ENCODE results near the gene DFFA. TPM values are rescaled to one million over a fixed set of nuclear protein-coding genes. Genes with fewer than 3 reads are reported as not detected.

Gene DFFA
- total and polyA plus RNA-seq, 9 of the 15 experiments (the other 6 are each of a cell fraction or from before 2014, with no cell fraction given) = 39.6 to 74.8 (median 59.2) TPM

DNA sequence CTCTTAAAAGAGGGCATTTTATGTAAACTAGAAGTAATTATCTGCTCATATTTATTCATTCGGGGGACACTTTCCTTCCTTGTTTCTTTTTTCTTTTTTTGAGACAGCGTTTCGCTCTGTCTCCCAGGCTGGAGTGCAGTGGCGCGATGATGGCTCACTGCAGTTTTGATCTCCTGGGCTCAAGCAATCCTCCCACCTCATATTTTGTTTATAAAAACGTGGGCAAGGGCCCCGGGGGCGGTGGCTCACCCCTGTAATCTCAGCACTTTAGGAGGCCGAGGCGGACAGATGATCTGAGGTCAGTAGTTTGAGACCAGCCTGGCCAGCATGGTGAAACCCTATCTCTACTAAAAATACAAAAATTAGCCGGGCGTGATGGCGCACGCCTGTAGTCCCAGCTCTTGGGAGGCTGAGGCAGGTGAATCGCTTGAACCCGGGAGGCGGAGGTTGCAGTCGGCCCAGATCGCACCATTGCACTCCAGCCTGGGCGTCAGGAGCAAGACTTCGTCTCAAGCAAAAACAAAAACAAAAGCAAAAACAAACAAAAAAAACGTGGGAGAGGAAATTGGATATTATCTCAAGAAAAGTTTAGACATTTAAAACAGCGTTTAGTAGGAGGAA lies 926 bp upstream of the DFFA start (continued):
- TF ChIP-seq, protein P1, sequence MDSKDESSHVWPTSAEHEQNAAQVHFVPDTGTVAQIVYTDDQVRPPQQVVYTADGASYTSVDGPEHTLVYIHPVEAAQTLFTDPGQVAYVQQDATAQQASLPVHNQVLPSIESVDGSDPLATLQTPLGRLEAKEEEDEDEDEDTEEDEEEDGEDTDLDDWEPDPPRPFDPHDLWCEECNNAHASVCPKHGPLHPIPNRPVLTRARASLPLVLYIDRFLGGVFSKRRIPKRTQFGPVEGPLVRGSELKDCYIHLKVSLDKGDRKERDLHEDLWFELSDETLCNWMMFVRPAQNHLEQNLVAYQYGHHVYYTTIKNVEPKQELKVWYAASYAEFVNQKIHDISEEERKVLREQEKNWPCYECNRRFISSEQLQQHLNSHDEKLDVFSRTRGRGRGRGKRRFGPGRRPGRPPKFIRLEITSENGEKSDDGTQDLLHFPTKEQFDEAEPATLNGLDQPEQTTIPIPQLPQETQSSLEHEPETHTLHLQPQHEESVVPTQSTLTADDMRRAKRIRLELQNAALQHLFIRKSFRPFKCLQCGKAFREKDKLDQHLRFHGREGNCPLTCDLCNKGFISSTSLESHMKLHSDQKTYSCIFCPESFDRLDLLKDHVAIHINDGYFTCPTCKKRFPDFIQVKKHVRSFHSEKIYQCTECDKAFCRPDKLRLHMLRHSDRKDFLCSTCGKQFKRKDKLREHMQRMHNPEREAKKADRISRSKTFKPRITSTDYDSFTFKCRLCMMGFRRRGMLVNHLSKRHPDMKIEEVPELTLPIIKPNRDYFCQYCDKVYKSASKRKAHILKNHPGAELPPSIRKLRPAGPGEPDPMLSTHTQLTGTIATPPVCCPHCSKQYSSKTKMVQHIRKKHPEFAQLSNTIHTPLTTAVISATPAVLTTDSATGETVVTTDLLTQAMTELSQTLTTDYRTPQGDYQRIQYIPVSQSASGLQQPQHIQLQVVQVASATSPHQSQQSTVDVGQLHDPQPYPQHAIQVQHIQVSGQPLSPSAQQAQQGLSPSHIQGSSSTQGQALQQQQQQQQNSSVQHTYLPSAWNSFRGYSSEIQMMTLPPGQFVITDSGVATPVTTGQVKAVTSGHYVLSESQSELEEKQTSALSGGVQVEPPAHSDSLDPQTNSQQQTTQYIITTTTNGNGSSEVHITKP (IDR thresholded peaks at IDR 0.05; ENCODE audit: partially characterized antibody) = peak; percentile 85
- TF ChIP-seq IFI16 (CRISPR knock-in tag; IDR thresholded peaks at IDR 0.05) (no peak), HOXB6 (CRISPR knock-in tag; IDR thresholded peaks at IDR 0.05; ENCODE audit: borderline replicate concordance) (no peak), CHD2 (IDR thresholded peaks at IDR 0.05; ENCODE audit: low read depth, low read length) (0 out of 2 replicates have a peak, but pooled peaks have one; percentile 31), MTA3 (IDR thresholded peaks at IDR 0.05; ENCODE audit: borderline replicate concordance) (no peak), RBM25 (IDR thresholded peaks at IDR 0.05; ENCODE audit: low read depth, low read length, severe bottlenecking) (no peak), HDAC1 (IDR thresholded peaks at IDR 0.05) (peak in 1 of 2 experiments; percentile 44; a peak in 1 of 4 replicates), JUNB (CRISPR knock-in tag; conservative IDR thresholded peaks at IDR 0.05) (no peak), PCBP1 (IDR thresholded peaks at IDR 0.05; ENCODE audit: low read depth, low read length, poor library complexity, severe bottlenecking) (no peak), JUND (IDR thresholded peaks at IDR 0.05; ENCODE audit: borderline replicate concordance, low read depth, low read length) (peak; percentile 35; the same call in 1 of the 2 replicates), JUND (tag; IDR thresholded peaks at IDR 0.05; ENCODE audit: borderline replicate concordance, low read depth, low read length) (no peak), GTF2A2 (tag; IDR thresholded peaks at IDR 0.05) (0 out of 2 replicates have a peak, but pooled peaks have one; percentile 16), PTBP1 (IDR thresholded peaks at IDR 0.05; ENCODE audit: low read depth, low read length) (no peak), GATAD2A (IDR thresholded peaks at IDR 0.05) (peak; percentile 20; the same call in 1 of the 2 replicates), POLR3G (IDR thresholded peaks at IDR 0.05; ENCODE audit: extremely low read depth, insufficient read length, insufficient replicate concordance) (no peak)
- TF ChIP-seq, protein P2, sequence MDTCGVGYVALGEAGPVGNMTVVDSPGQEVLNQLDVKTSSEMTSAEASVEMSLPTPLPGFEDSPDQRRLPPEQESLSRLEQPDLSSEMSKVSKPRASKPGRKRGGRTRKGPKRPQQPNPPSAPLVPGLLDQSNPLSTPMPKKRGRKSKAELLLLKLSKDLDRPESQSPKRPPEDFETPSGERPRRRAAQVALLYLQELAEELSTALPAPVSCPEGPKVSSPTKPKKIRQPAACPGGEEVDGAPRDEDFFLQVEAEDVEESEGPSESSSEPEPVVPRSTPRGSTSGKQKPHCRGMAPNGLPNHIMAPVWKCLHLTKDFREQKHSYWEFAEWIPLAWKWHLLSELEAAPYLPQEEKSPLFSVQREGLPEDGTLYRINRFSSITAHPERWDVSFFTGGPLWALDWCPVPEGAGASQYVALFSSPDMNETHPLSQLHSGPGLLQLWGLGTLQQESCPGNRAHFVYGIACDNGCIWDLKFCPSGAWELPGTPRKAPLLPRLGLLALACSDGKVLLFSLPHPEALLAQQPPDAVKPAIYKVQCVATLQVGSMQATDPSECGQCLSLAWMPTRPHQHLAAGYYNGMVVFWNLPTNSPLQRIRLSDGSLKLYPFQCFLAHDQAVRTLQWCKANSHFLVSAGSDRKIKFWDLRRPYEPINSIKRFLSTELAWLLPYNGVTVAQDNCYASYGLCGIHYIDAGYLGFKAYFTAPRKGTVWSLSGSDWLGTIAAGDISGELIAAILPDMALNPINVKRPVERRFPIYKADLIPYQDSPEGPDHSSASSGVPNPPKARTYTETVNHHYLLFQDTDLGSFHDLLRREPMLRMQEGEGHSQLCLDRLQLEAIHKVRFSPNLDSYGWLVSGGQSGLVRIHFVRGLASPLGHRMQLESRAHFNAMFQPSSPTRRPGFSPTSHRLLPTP (IDR thresholded peaks at IDR 0.05; ENCODE audit: borderline replicate concordance, extremely low read depth, insufficient read length) = no peak
- TF ChIP-seq, protein P3, sequence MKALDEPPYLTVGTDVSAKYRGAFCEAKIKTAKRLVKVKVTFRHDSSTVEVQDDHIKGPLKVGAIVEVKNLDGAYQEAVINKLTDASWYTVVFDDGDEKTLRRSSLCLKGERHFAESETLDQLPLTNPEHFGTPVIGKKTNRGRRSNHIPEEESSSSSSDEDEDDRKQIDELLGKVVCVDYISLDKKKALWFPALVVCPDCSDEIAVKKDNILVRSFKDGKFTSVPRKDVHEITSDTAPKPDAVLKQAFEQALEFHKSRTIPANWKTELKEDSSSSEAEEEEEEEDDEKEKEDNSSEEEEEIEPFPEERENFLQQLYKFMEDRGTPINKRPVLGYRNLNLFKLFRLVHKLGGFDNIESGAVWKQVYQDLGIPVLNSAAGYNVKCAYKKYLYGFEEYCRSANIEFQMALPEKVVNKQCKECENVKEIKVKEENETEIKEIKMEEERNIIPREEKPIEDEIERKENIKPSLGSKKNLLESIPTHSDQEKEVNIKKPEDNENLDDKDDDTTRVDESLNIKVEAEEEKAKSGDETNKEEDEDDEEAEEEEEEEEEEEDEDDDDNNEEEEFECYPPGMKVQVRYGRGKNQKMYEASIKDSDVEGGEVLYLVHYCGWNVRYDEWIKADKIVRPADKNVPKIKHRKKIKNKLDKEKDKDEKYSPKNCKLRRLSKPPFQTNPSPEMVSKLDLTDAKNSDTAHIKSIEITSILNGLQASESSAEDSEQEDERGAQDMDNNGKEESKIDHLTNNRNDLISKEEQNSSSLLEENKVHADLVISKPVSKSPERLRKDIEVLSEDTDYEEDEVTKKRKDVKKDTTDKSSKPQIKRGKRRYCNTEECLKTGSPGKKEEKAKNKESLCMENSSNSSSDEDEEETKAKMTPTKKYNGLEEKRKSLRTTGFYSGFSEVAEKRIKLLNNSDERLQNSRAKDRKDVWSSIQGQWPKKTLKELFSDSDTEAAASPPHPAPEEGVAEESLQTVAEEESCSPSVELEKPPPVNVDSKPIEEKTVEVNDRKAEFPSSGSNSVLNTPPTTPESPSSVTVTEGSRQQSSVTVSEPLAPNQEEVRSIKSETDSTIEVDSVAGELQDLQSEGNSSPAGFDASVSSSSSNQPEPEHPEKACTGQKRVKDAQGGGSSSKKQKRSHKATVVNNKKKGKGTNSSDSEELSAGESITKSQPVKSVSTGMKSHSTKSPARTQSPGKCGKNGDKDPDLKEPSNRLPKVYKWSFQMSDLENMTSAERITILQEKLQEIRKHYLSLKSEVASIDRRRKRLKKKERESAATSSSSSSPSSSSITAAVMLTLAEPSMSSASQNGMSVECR (CRISPR knock-in tag; IDR thresholded peaks at IDR 0.05) = no peak

Measured in K562 (cell line).